Measurements from ENCODE around the gene ARHGAP6. TPM values are rescaled to one million over a fixed set of nuclear protein-coding genes. Genes with fewer than 3 reads are reported as not detected.
"Not testable (repeated sequence)": the region's sequence is repeated elsewhere in the genome, so short reads cannot be mapped to it uniquely, and the experiment has no call there.

ARHGAP6 gene
- total and polyA plus RNA-seq, 4 donors, result 3.8 to 5.8 (median 4.2) TPM

GRCh38 chrX:11509786-11510185 is 155.9 kb downstream of the ARHGAP6 start:
- Histone ChIP-seq H3K27me3 (ENCODE audit: control insufficient read depth, insufficient read depth, low read length) (no peaks in the 10 kb centered on the region), H3K27ac (ENCODE audit: low read depth, low read length) (no peak overlapping the region), H3K9me3 (ENCODE audit: control insufficient read depth, insufficient read depth, low read length) (no peaks in the 10 kb centered on the region), H3K36me3 (ENCODE audit: control insufficient read depth, insufficient read depth, low read length) (no peaks in the 10 kb centered on the region), H3K4me1 (ENCODE audit: control insufficient read depth, insufficient read depth, low read length) (no peaks in the 10 kb centered on the region), H3K4me3 (ENCODE audit: low read depth, low read length) (no peak overlapping the region)
- DNase-seq (ENCODE audit: low read depth in 4 of 6, low spot score in 6 of 6), result no peak
- WGBS (ENCODE audit: insufficient coverage), result no CpG with 5 or more reads among the region's 3 CpGs

GRCh38 chrX:11504234-11504633 is 161.5 kb downstream of the ARHGAP6 start:
- WGBS (ENCODE audit: insufficient coverage), result no CpG with 5 or more reads among the region's 2 CpGs
- H3K27me3 ChIP-seq (ENCODE audit: control insufficient read depth, insufficient read depth, low read length), result no peaks in the 10 kb centered on the region
- H3K9me3 ChIP-seq (ENCODE audit: control insufficient read depth, insufficient read depth, low read length), result no peaks in the 10 kb centered on the region
- H3K27ac ChIP-seq (ENCODE audit: low read depth, low read length), result no peak overlapping the region
- no peaks in the 10 kb centered on the region for H3K4me1 ChIP-seq (ENCODE audit: control insufficient read depth, insufficient read depth, low read length)
- no peak overlapping the region for H3K4me3 ChIP-seq (ENCODE audit: low read depth, low read length)
- no peaks in the 10 kb centered on the region for H3K36me3 ChIP-seq (ENCODE audit: control insufficient read depth, insufficient read depth, low read length)
- no peak for DNase-seq (ENCODE audit: low read depth in 4 of 6, low spot score in 6 of 6)

- Histone ChIP-seq H3K9me3 (ENCODE audit: control insufficient read depth, insufficient read depth, low read length) (no peaks in the 10 kb centered on the region), H3K27ac (ENCODE audit: low read depth, low read length) (peak overlapping the region; percentile 29), H3K4me1 (ENCODE audit: control insufficient read depth, insufficient read depth, low read length) (no peaks in the 10 kb centered on the region), H3K4me3 (ENCODE audit: low read depth, low read length) (no peak overlapping the region), H3K27me3 (ENCODE audit: control insufficient read depth, insufficient read depth, low read length) (no peaks in the 10 kb centered on the region), H3K36me3 (ENCODE audit: control insufficient read depth, insufficient read depth, low read length) (no peaks in the 10 kb centered on the region)
- 42% methylated on average over 2 of the region's 5 CpGs for WGBS (ENCODE audit: insufficient coverage)
- DNase-seq (ENCODE audit: low read depth in 4 of 6, low spot score in 6 of 6), result peak in 1 of 6 donors; percentile 39
Measured at GRCh38 chrX:11499076-11500044, 166.4 kb downstream of the ARHGAP6 start.

GRCh38 chrX:11491375-11491774 is 174.3 kb downstream of the ARHGAP6 start:
- not testable (repeated sequence) for H3K36me3 ChIP-seq (ENCODE audit: control insufficient read depth, insufficient read depth, low read length); DNase-seq (ENCODE audit: low read depth in 4 of 6, low spot score in 6 of 6); H3K4me3 ChIP-seq (ENCODE audit: low read depth, low read length); H3K27ac ChIP-seq (ENCODE audit: low read depth, low read length); H3K4me1 ChIP-seq (ENCODE audit: control insufficient read depth, insufficient read depth, low read length); H3K27me3 ChIP-seq (ENCODE audit: control insufficient read depth, insufficient read depth, low read length); H3K9me3 ChIP-seq (ENCODE audit: control insufficient read depth, insufficient read depth, low read length)
- no CpG with 5 or more reads among the region's 2 CpGs for WGBS (ENCODE audit: insufficient coverage)

- no peaks in the 10 kb centered on the region for H3K36me3 ChIP-seq (ENCODE audit: control insufficient read depth, insufficient read depth, low read length)
- H3K4me3 ChIP-seq (ENCODE audit: low read depth, low read length), result no peak overlapping the region
- H3K4me1 ChIP-seq (ENCODE audit: control insufficient read depth, insufficient read depth, low read length), result no peaks in the 10 kb centered on the region
- no peak for DNase-seq (ENCODE audit: low read depth in 4 of 6, low spot score in 6 of 6)
- no peaks in the 10 kb centered on the region for H3K9me3 ChIP-seq (ENCODE audit: control insufficient read depth, insufficient read depth, low read length)
- 68% methylated on average over 1 of the region's 1 CpG for WGBS (ENCODE audit: insufficient coverage)
- H3K27me3 ChIP-seq (ENCODE audit: control insufficient read depth, insufficient read depth, low read length), result peaks cover 8% of the 10 kb centered on the region
- no peak overlapping the region for H3K27ac ChIP-seq (ENCODE audit: low read depth, low read length)
Measured at GRCh38 chrX:11484290-11484689, 181.4 kb downstream of the ARHGAP6 start.

GRCh38 chrX:11481035-11481434 is 184.7 kb downstream of the ARHGAP6 start:
- no peak for DNase-seq (ENCODE audit: low read depth in 4 of 6, low spot score in 6 of 6)
- peaks cover 8% of the 10 kb centered on the region for H3K27me3 ChIP-seq (ENCODE audit: control insufficient read depth, insufficient read depth, low read length)
- WGBS (ENCODE audit: insufficient coverage), result 72% methylated on average over 2 of the region's 3 CpGs

GRCh38 chrX:11480626-11481025 is 185.1 kb downstream of the ARHGAP6 start:
- H3K9me3 ChIP-seq (ENCODE audit: control insufficient read depth, insufficient read depth, low read length), result no peaks in the 10 kb centered on the region
- H3K4me3 ChIP-seq (ENCODE audit: low read depth, low read length), result no peak overlapping the region
- H3K36me3 ChIP-seq (ENCODE audit: control insufficient read depth, insufficient read depth, low read length), result no peaks in the 10 kb centered on the region
- DNase-seq (ENCODE audit: low read depth in 4 of 6, low spot score in 6 of 6), result peak in 1 of 6 donors; percentile 23
- no peaks in the 10 kb centered on the region for H3K4me1 ChIP-seq (ENCODE audit: control insufficient read depth, insufficient read depth, low read length)
- H3K27me3 ChIP-seq (ENCODE audit: control insufficient read depth, insufficient read depth, low read length), result peaks cover 8% of the 10 kb centered on the region
- H3K27ac ChIP-seq (ENCODE audit: low read depth, low read length), result no peak overlapping the region

More at GRCh38 chrX:11481035-11481434, 184.7 kb downstream of the ARHGAP6 start:
- Histone ChIP-seq H3K27ac (ENCODE audit: low read depth, low read length) (no peak overlapping the region), H3K36me3 (ENCODE audit: control insufficient read depth, insufficient read depth, low read length) (no peaks in the 10 kb centered on the region), H3K4me1 (ENCODE audit: control insufficient read depth, insufficient read depth, low read length) (no peaks in the 10 kb centered on the region), H3K9me3 (ENCODE audit: control insufficient read depth, insufficient read depth, low read length) (no peaks in the 10 kb centered on the region), H3K4me3 (ENCODE audit: low read depth, low read length) (no peak overlapping the region)

- peak in 2 of 6 donors; percentile 10 to 51 for DNase-seq (ENCODE audit: low read depth in 4 of 6, low spot score in 6 of 6)
- WGBS (ENCODE audit: insufficient coverage), result 53% methylated on average over 3 of the region's 3 CpGs
- peaks cover 6% of the 10 kb centered on the region for H3K27me3 ChIP-seq (ENCODE audit: control insufficient read depth, insufficient read depth, low read length)
- no peak overlapping the region for H3K27ac ChIP-seq (ENCODE audit: low read depth, low read length)
- no peak overlapping the region for H3K4me3 ChIP-seq (ENCODE audit: low read depth, low read length)
- H3K36me3 ChIP-seq (ENCODE audit: control insufficient read depth, insufficient read depth, low read length), result no peaks in the 10 kb centered on the region
- no peaks in the 10 kb centered on the region for H3K9me3 ChIP-seq (ENCODE audit: control insufficient read depth, insufficient read depth, low read length)
- no peaks in the 10 kb centered on the region for H3K4me1 ChIP-seq (ENCODE audit: control insufficient read depth, insufficient read depth, low read length)
Measured at GRCh38 chrX:11478911-11479310, 186.8 kb downstream of the ARHGAP6 start.

GRCh38 chrX:11478026-11478425 is 187.7 kb downstream of the ARHGAP6 start:
- peaks cover 6% of the 10 kb centered on the region for H3K27me3 ChIP-seq (ENCODE audit: control insufficient read depth, insufficient read depth, low read length)
- WGBS (ENCODE audit: insufficient coverage), result no CpG with 5 or more reads among the region's 1 CpG
- no peak overlapping the region for H3K27ac ChIP-seq (ENCODE audit: low read depth, low read length)
- H3K4me1 ChIP-seq (ENCODE audit: control insufficient read depth, insufficient read depth, low read length), result no peaks in the 10 kb centered on the region
- H3K4me3 ChIP-seq (ENCODE audit: low read depth, low read length), result no peak overlapping the region
- no peaks in the 10 kb centered on the region for H3K36me3 ChIP-seq (ENCODE audit: control insufficient read depth, insufficient read depth, low read length)
- no peak for DNase-seq (ENCODE audit: low read depth in 4 of 6, low spot score in 6 of 6)
- H3K9me3 ChIP-seq (ENCODE audit: control insufficient read depth, insufficient read depth, low read length), result no peaks in the 10 kb centered on the region

- Histone ChIP-seq H3K27me3 (ENCODE audit: control insufficient read depth, insufficient read depth, low read length) (no peaks in the 10 kb centered on the region), H3K4me1 (ENCODE audit: control insufficient read depth, insufficient read depth, low read length) (no peaks in the 10 kb centered on the region)
Measured at GRCh38 chrX:11474576-11474975, 191.1 kb downstream of the ARHGAP6 start.

More at GRCh38 chrX:11474576-11474975, 191.1 kb downstream of the ARHGAP6 start:
- no peaks in the 10 kb centered on the region for H3K36me3 ChIP-seq (ENCODE audit: control insufficient read depth, insufficient read depth, low read length)
- no peaks in the 10 kb centered on the region for H3K9me3 ChIP-seq (ENCODE audit: control insufficient read depth, insufficient read depth, low read length)
- DNase-seq (ENCODE audit: low read depth in 4 of 6, low spot score in 6 of 6), result no peak
- H3K27ac ChIP-seq (ENCODE audit: low read depth, low read length), result no peak overlapping the region
- no peak overlapping the region for H3K4me3 ChIP-seq (ENCODE audit: low read depth, low read length)

Data from spinal cord (tissue), 10 donors.